ENCODE measurements around the gene KLHL29. TPM values are rescaled to one million over a fixed set of nuclear protein-coding genes. Genes with fewer than 3 reads are reported as not detected.

Gene KLHL29
- total and polyA plus RNA-seq, 4 donors: 0.29 to 2.3 (median 0.68) TPM

- H3K27ac ChIP-seq (ENCODE audit: low read depth in 1 of 2, low read length in 2 of 2): no peak overlapping the region
- no peak for DNase-seq (ENCODE audit: low spot score)
- TF ChIP-seq, protein P1, sequence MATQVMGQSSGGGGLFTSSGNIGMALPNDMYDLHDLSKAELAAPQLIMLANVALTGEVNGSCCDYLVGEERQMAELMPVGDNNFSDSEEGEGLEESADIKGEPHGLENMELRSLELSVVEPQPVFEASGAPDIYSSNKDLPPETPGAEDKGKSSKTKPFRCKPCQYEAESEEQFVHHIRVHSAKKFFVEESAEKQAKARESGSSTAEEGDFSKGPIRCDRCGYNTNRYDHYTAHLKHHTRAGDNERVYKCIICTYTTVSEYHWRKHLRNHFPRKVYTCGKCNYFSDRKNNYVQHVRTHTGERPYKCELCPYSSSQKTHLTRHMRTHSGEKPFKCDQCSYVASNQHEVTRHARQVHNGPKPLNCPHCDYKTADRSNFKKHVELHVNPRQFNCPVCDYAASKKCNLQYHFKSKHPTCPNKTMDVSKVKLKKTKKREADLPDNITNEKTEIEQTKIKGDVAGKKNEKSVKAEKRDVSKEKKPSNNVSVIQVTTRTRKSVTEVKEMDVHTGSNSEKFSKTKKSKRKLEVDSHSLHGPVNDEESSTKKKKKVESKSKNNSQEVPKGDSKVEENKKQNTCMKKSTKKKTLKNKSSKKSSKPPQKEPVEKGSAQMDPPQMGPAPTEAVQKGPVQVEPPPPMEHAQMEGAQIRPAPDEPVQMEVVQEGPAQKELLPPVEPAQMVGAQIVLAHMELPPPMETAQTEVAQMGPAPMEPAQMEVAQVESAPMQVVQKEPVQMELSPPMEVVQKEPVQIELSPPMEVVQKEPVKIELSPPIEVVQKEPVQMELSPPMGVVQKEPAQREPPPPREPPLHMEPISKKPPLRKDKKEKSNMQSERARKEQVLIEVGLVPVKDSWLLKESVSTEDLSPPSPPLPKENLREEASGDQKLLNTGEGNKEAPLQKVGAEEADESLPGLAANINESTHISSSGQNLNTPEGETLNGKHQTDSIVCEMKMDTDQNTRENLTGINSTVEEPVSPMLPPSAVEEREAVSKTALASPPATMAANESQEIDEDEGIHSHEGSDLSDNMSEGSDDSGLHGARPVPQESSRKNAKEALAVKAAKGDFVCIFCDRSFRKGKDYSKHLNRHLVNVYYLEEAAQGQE (IDR thresholded peaks at IDR 0.05): no peak
- H3K9ac ChIP-seq (ENCODE audit: low read depth in 1 of 2, low read length in 2 of 2): no peak overlapping the region
- H3K27me3 ChIP-seq (ENCODE audit: control insufficient read depth in 4 of 4, insufficient read depth in 4 of 4, low read length in 3 of 4): no peaks in the 10 kb centered on the region
- H3K4me3 ChIP-seq (ENCODE audit: low read depth in 1 of 3, low read length in 3 of 3): no peak overlapping the region
- no peaks in the 10 kb centered on the region for H3K36me3 ChIP-seq (ENCODE audit: control insufficient read depth in 4 of 4, insufficient read depth in 3 of 4, low read depth in 1 of 4, low read length in 3 of 4)
- 86% methylated on average over 7 of the region's 7 CpGs for WGBS
- H3K9me3 ChIP-seq (ENCODE audit: control insufficient read depth in 4 of 4, low read length in 3 of 4): no peaks in the 10 kb centered on the region
- no peaks in the 10 kb centered on the region for H3K4me1 ChIP-seq (ENCODE audit: control insufficient read depth in 4 of 4, insufficient read depth in 4 of 4, low read length in 3 of 4)
Measured at GRCh38 chr2:23541503-23542229, 156.7 kb downstream of the KLHL29 start.

GRCh38 chr2:23542230-23542789, 157.3 kb downstream of the KLHL29 start:
- Histone ChIP-seq H3K9ac (ENCODE audit: low read depth in 1 of 2, low read length in 2 of 2) (no peak overlapping the region), H3K4me3 (ENCODE audit: low read depth in 1 of 3, low read length in 3 of 3) (no peak overlapping the region), H3K27me3 (ENCODE audit: control insufficient read depth in 4 of 4, insufficient read depth in 4 of 4, low read length in 3 of 4) (no peaks in the 10 kb centered on the region), H3K4me1 (ENCODE audit: control insufficient read depth in 4 of 4, insufficient read depth in 4 of 4, low read length in 3 of 4) (no peaks in the 10 kb centered on the region), H3K9me3 (ENCODE audit: control insufficient read depth in 4 of 4, low read length in 3 of 4) (no peaks in the 10 kb centered on the region), H3K36me3 (ENCODE audit: control insufficient read depth in 4 of 4, insufficient read depth in 3 of 4, low read depth in 1 of 4, low read length in 3 of 4) (no peaks in the 10 kb centered on the region), H3K27ac (ENCODE audit: low read depth in 1 of 2, low read length in 2 of 2) (no peak overlapping the region)
- DNase-seq (ENCODE audit: low spot score): no peak
- 76% methylated on average over 6 of the region's 6 CpGs for WGBS
- TF ChIP-seq YY1 (IDR thresholded peaks at IDR 0.05): no peak
- TF ChIP-seq EGR1 (IDR thresholded peaks at IDR 0.05; ENCODE audit: low read depth in 2 of 2): no peak
- TF ChIP-seq, protein P1 (IDR thresholded peaks at IDR 0.05): no peak
- TF ChIP-seq FOXA1 (IDR thresholded peaks at IDR 0.05): no peak
- no peak for TF ChIP-seq NR2F2 (IDR thresholded peaks at IDR 0.05)
- TF ChIP-seq RAD21 (IDR thresholded peaks at IDR 0.05): no peak
- no peak for TF ChIP-seq JUND (IDR thresholded peaks at IDR 0.05)
- no peak for TF ChIP-seq TAF1 (conservative IDR thresholded peaks at IDR 0.05)
- TF ChIP-seq SP1 (IDR thresholded peaks at IDR 0.05): no peak
- TF ChIP-seq FOXA2 (IDR thresholded peaks at IDR 0.05): no peak
- no peak for TF ChIP-seq RXRA (IDR thresholded peaks at IDR 0.05)
- TF ChIP-seq GABPA (IDR thresholded peaks at IDR 0.05 in 1 of 2, conservative IDR thresholded peaks at IDR 0.05 in 1 of 2): no peak
- TF ChIP-seq, protein P2, sequence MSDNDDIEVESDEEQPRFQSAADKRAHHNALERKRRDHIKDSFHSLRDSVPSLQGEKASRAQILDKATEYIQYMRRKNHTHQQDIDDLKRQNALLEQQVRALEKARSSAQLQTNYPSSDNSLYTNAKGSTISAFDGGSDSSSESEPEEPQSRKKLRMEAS (IDR thresholded peaks at IDR 0.05): no peak
- TF ChIP-seq HNF4A (conservative IDR thresholded peaks at IDR 0.05): no peak

Measured in liver (tissue), 9 donors.